HepG2 (cell line): ENCODE data around the gene APOC3. TPM values are rescaled to one million over a fixed set of nuclear protein-coding genes. Genes with fewer than 3 reads are reported as not detected.

Experiments
- CEBPB ChIP-seq: IDR thresholded peaks from 2 replicates; pipeline ENCODE4 v1.6.1; 2011; ENCODE audit warnings: low read depth, low read length, improper control_type of control experiment, borderline replicate concordance
- CREBL2 ChIP-seq: sonication (generic); formaldehyde crosslinking; IDR thresholded peaks from 2 replicates; pipeline ENCODE4 v1.8.1; 2023; ENCODE audit warnings: missing genetic modification reagents, mild to moderate bottlenecking, borderline replicate concordance
- DNMT1 ChIP-seq: sonication (generic); formaldehyde crosslinking; IDR thresholded peaks from 2 replicates; pipeline ENCODE4 v1.5.1; 2020; ENCODE audit warnings: mild to moderate bottlenecking, missing genetic modification reagents
- EEA1 ChIP-seq: sonication (generic); formaldehyde crosslinking; IDR thresholded peaks from 2 replicates; pipeline ENCODE4 v1.5.1; 2020; ENCODE audit warnings: mild to moderate bottlenecking, missing genetic modification reagents, borderline replicate concordance
- FOSL2 ChIP-seq: sonication (generic); formaldehyde crosslinking; IDR thresholded peaks from 2 replicates; pipeline ENCODE4 v1.4.0; 2020; ENCODE audit warnings: missing genetic modification reagents
- FOXO1 ChIP-seq: sonication (generic); formaldehyde crosslinking; IDR thresholded peaks from 2 replicates; pipeline ENCODE4 v1.4.0; 2020; ENCODE audit warnings: missing genetic modification reagents
- NR2F1 ChIP-seq, 2 experiments: fragments of 450-650 bp in 1 of 2; formaldehyde crosslinking in 1 of 2; IDR thresholded peaks; 2 replicates each; pipeline versions ENCODE4 v1.5.0 to v1.6.1; 2016 to 2020; ENCODE audit warnings: mild to moderate bottlenecking in 1 of 2, missing compliant biosample characterization in 1 of 2, missing genetic modification reagents in 1 of 2, moderate library complexity in 1 of 2
- REPIN1 ChIP-seq: sonication (generic); formaldehyde crosslinking; IDR thresholded peaks from 2 replicates; pipeline ENCODE4 v1.8.0; 2022; ENCODE audit warnings: missing genetic modification reagents, low read depth, mild to moderate bottlenecking, borderline replicate concordance
- SRF ChIP-seq: IDR thresholded peaks from 2 replicates; pipeline ENCODE4 v1.6.1; 2011; ENCODE audit warnings: mild to moderate bottlenecking, low read depth, low read length, moderate library complexity
- TERF1 ChIP-seq: sonication (generic); formaldehyde crosslinking; IDR thresholded peaks from 2 replicates; pipeline ENCODE4 v1.8.0; 2022; ENCODE audit warnings: mild to moderate bottlenecking, missing genetic modification reagents, moderate library complexity
- TSC22D2 ChIP-seq: sonication (generic); formaldehyde crosslinking; IDR thresholded peaks from 2 replicates; pipeline ENCODE4 v1.5.1; 2020; ENCODE audit warnings: missing genetic modification reagents, mild to moderate bottlenecking, borderline replicate concordance
- ZBED4 ChIP-seq: sonication (generic); formaldehyde crosslinking; IDR thresholded peaks from 2 replicates; pipeline ENCODE4 v1.4.0; 2020; ENCODE audit warnings: missing genetic modification reagents, borderline replicate concordance
- ZBTB34 ChIP-seq: sonication (generic); formaldehyde crosslinking; IDR thresholded peaks from 2 replicates; pipeline ENCODE4 v1.8.0; 2022; ENCODE audit warnings: mild to moderate bottlenecking, missing genetic modification reagents
- ZBTB4 ChIP-seq: sonication (generic); formaldehyde crosslinking; IDR thresholded peaks from 2 replicates; pipeline ENCODE4 v1.4.0; 2020; ENCODE audit warnings: missing genetic modification reagents, mild to moderate bottlenecking, borderline replicate concordance
- ZNF564 ChIP-seq: sonication (generic); formaldehyde crosslinking; IDR thresholded peaks from 2 replicates; pipeline ENCODE4 v1.8.1; 2023; ENCODE audit warnings: mild to moderate bottlenecking, missing genetic modification reagents
- ZNF768 ChIP-seq: sonication (generic); formaldehyde crosslinking; IDR thresholded peaks from 2 replicates; pipeline ENCODE4 v1.4.0; 2020; ENCODE audit warnings: missing genetic modification reagents
- ZNF878 ChIP-seq: sonication (generic); formaldehyde crosslinking; IDR thresholded peaks from 2 replicates; pipeline ENCODE4 v1.8.1; 2023; ENCODE audit warnings: mild to moderate bottlenecking, missing genetic modification reagents, moderate library complexity
- polyA plus RNA-seq, 8 experiments: library from polyadenylated mRNA; depleted of rRNA in 3 of 8; stranded (reverse) in 7 of 8; unstranded in 1 of 8; fragments of >200 nt; fragmentation: Illumina TruSeq in 4 of 8; extraction: Trizol in 4 of 8; gene quantifications; 2 replicates each; pipeline versions ENCODE4 v1.2.1 to v1.2.3, GENCODE V29; 2011 to 2016; ENCODE audit warnings: low read depth in 4 of 8, missing spikeins in 1 of 8, mixed read lengths in 1 of 8; ENCODE audit not compliant: insufficient read depth in 1 of 8
- total RNA-seq, 5 experiments: library from RNA; depleted of rRNA; stranded (reverse); fragments of >200 nt; fragmentation: Illumina TruSeq; extraction: Trizol; gene quantifications; 2 replicates each; pipeline ENCODE4 v1.2.3, GENCODE V29; 2016; ENCODE audit warnings: low read depth in 1 of 5

APOC3 gene
- total and polyA plus RNA-seq, 2 of the 13 experiments (the other 11 are each of a cell fraction or from before 2014, with no cell fraction given) = 314 to 687 TPM

GRCh38 chr11:116787786-116788486 lies 41.8 kb upstream of the APOC3 start, which contains the start of gene ZPR1 (continued):
- TF ChIP-seq ZBTB4 (CRISPR knock-in tag) = no peak
- no peak for TF ChIP-seq TERF1 (CRISPR knock-in tag)
- TF ChIP-seq SRF = peak; percentile 25; the same call in 1 of the 2 replicates
- peak; percentile 41; the same call in 1 of the 2 replicates for TF ChIP-seq ZNF768
- no peak for TF ChIP-seq REPIN1 (CRISPR knock-in tag)
- no peak for TF ChIP-seq FOXO1
- no peak for TF ChIP-seq NR2F1 (CRISPR knock-in tag; IDR thresholded peaks at IDR 0.05)
- no peak for TF ChIP-seq ZNF564 (CRISPR knock-in tag)
- no peak for TF ChIP-seq CREBL2 (CRISPR knock-in tag)
- no peak for TF ChIP-seq ZBTB34 (CRISPR knock-in tag)
- peak; percentile 43; the same call in 1 of the 2 replicates for TF ChIP-seq ZNF878 (CRISPR knock-in tag)
- TF ChIP-seq EEA1 (CRISPR knock-in tag) = no peak
- TF ChIP-seq DNMT1 (CRISPR knock-in tag) = no peak
- TF ChIP-seq CEBPB = no peak
- 0 out of 2 replicates have a peak, but pooled peaks have one; percentile 32 for TF ChIP-seq TSC22D2 (CRISPR knock-in tag)
- no peak for TF ChIP-seq FOSL2 (CRISPR knock-in tag)
- no peak for TF ChIP-seq ZBED4 (CRISPR knock-in tag)
